ENCODE results near the gene SYNE2.

Gene SYNE2

GRCh38 chr14:64098120-64098519 lies 245.3 kb downstream of the SYNE2 start:
- Histone ChIP-seq H3K36me3 (peaks cover 79% of the 10 kb centered on the region), H3K27ac (no peak overlapping the region), H3K4me1 (ENCODE audit: control insufficient read depth in 1 of 2, insufficient read depth in 1 of 2, low read depth in 1 of 2, low read length in 1 of 2) (no peaks in the 10 kb centered on the region), H3K9me3 (no peaks in the 10 kb centered on the region), H3K27me3 (no peaks in the 10 kb centered on the region), H3K4me3 (ENCODE audit: low read depth in 1 of 2, low read length in 1 of 2) (no peak overlapping the region)
- TF ChIP-seq CTCF (IDR thresholded peaks at IDR 0.05): no peak

- no peak for TF ChIP-seq CTCF (IDR thresholded peaks at IDR 0.05)
- H3K36me3 ChIP-seq: peaks cover 94% of the 10 kb centered on the region
- no peaks in the 10 kb centered on the region for H3K9me3 ChIP-seq
- H3K4me1 ChIP-seq (ENCODE audit: control insufficient read depth in 1 of 2, insufficient read depth in 1 of 2, low read depth in 1 of 2, low read length in 1 of 2): no peaks in the 10 kb centered on the region
- H3K27me3 ChIP-seq: no peaks in the 10 kb centered on the region
- no peak overlapping the region for H3K27ac ChIP-seq
- no peak overlapping the region for H3K4me3 ChIP-seq (ENCODE audit: low read depth in 1 of 2, low read length in 1 of 2)
Observed at GRCh38 chr14:64107438-64107837, 254.6 kb downstream of the SYNE2 start.

- no peaks in the 10 kb centered on the region for H3K9me3 ChIP-seq
- H3K36me3 ChIP-seq: peaks cover 95% of the 10 kb centered on the region
- no peaks in the 10 kb centered on the region for H3K4me1 ChIP-seq (ENCODE audit: control insufficient read depth in 1 of 2, insufficient read depth in 1 of 2, low read depth in 1 of 2, low read length in 1 of 2)
- no peak overlapping the region for H3K27ac ChIP-seq
- TF ChIP-seq CTCF (IDR thresholded peaks at IDR 0.05): no peak
- H3K4me3 ChIP-seq (ENCODE audit: low read depth in 1 of 2, low read length in 1 of 2): no peak overlapping the region
- no peaks in the 10 kb centered on the region for H3K27me3 ChIP-seq
Observed at GRCh38 chr14:64109819-64110554, 257.2 kb downstream of the SYNE2 start.

GRCh38 chr14:64110802-64111201 lies 258.0 kb downstream of the SYNE2 start:
- Histone ChIP-seq H3K27ac (no peak overlapping the region), H3K27me3 (no peaks in the 10 kb centered on the region), H3K9me3 (no peaks in the 10 kb centered on the region), H3K36me3 (peaks cover 95% of the 10 kb centered on the region), H3K4me3 (ENCODE audit: low read depth in 1 of 2, low read length in 1 of 2) (no peak overlapping the region), H3K4me1 (ENCODE audit: control insufficient read depth in 1 of 2, insufficient read depth in 1 of 2, low read depth in 1 of 2, low read length in 1 of 2) (no peaks in the 10 kb centered on the region)
- no peak for TF ChIP-seq CTCF (IDR thresholded peaks at IDR 0.05)

- Histone ChIP-seq H3K27me3 (no peaks in the 10 kb centered on the region), H3K36me3 (peaks cover 94% of the 10 kb centered on the region), H3K4me3 (ENCODE audit: low read depth in 1 of 2, low read length in 1 of 2) (no peak overlapping the region), H3K9me3 (no peaks in the 10 kb centered on the region), H3K27ac (no peak overlapping the region), H3K4me1 (ENCODE audit: control insufficient read depth in 1 of 2, insufficient read depth in 1 of 2, low read depth in 1 of 2, low read length in 1 of 2) (no peaks in the 10 kb centered on the region)
- TF ChIP-seq CTCF (IDR thresholded peaks at IDR 0.05): no peak
Observed at GRCh38 chr14:64112867-64113678, 260.3 kb downstream of the SYNE2 start.
